HG03575 (cell line): ENCODE measurements around the gene HBEGF.

Source experiments
- ATAC-seq: cut with Tn5 transposase; IDR thresholded peaks from one replicate; pipeline ENCODE4 v1.9.1; 2021; ENCODE audit not compliant: unreplicated experiment, insufficient number of reproducible peaks, low FRiP score; ENCODE audit errors: extremely low read depth

HBEGF gene

DNA sequence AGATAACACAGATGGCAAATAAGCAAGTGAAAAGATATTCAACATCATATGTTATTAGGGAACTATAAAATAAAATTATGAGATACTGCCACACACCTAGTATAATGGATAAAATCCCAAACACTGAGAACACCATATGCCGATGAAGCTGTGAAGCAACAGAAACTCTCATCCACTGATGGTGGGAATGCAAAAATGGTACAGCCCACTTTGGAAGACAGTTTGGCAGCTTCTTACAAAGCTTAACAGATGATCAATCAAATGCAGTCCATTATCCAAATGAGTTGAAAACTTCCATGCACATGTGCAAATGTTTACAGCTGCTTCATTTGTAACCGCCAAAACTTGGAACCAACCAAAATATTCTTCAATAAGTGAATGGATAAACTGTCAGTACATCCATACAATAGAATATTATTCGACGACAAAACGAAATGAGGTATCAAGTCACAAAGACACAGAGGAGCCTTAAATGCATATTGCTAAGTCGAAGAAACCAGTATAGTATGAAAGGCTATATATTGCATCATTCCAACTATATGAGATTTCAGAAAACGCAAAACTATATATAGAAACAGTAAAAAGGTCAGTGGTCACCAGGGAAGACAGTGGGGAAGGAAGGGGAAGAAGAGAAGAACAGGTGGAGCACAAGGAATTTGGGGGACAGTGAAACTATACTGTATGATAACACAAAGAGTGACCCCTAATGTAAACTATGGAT is 58.4 kb downstream of the HBEGF start:
- no peak for ATAC-seq

DNA sequence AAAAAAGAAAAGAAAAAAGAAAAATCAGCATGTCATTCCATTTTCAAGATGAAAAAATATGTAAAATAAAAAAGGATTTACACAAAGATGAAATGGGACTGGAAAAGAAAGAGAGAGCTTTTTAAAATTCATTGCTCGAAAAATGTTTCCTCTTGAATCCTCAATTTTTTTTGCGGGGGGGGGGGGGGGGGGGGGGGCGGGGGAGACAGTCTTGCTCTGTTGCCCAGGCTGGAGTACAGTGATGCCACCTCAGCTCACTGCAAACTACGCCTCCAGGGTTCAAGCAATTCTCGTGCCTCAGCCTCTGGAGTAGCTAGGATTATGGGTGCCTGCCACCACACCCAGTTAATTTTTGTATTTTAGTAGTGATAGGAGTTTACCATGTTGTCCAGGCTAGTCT is 60.0 kb downstream of the HBEGF start:
- no peak for ATAC-seq

DNA sequence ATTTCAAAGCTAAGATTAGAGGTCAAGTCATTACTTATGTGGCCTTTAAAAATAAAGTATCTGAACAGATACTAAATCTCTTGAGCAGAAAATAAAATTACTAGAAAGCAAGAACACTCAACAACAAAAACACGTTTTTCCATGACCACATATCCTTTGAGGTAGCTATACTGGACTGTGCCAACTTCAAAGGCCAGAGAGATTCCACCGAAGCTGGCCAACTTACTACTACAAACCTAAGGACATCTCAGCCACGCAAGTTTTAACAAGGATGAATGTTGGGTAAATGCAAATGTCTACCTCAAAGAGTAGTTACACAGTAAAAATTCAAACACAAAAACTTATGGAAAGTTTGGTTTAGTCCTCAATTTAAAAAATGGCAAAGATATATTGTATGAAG is 62.4 kb downstream of the HBEGF start:
- ATAC-seq, result no peak
